B cell (primary cell): ENCODE measurements around the gene NHEJ1.

Source experiments
- CTCF ChIP-seq: fragments of 200-600 bp; IDR thresholded peaks from one replicate; pipeline ENCODE4 v1.8.0; 2022; ENCODE audit warnings: antibody characterized with exemption, mild to moderate bottlenecking
- EZH2 ChIP-seq: IDR thresholded peaks from 2 replicates; pipeline ENCODE4 v1.6.1; 2012; ENCODE audit warnings: borderline replicate concordance, low read depth, mild to moderate bottlenecking, moderate library complexity, low read length; ENCODE audit not compliant: insufficient read depth, poor library complexity, severe bottlenecking

GRCh38 chr2:219076253-219076652, 84.4 kb downstream of the NHEJ1 start:
- TF ChIP-seq CTCF: no peak
- no peak for TF ChIP-seq EZH2
